Right lobe of liver (tissue), 4 donors: Measurements from ENCODE around the gene KRTAP10-9.

ENCODE experiments used
- POLR2A ChIP-seq: fragments of 450-650 bp; IDR thresholded peaks from one replicate; pipeline ENCODE4 v1.6.1; 2017; ENCODE audit warnings: antibody characterized with exemption, mild to moderate bottlenecking
- TF ChIP-seq, protein P1 (sequence below), 4 donors: fragments of 200-600 bp in 3 of 4; fragments of 450-650 bp in 1 of 4; IDR thresholded peaks; one replicate each; pipeline versions ENCODE4 v1.5.1 to v1.8.0; 2016 to 2022; ENCODE audit warnings: antibody characterized with exemption in 4 of 4, mild to moderate bottlenecking in 2 of 4
- donor health status: DM: no; HTN: no; CAD: no.
- donor health status: DM: no; HTN: no; CAD: no.
- donor health status: DM: no; HTN: yes; CAD: no.

DNA sequence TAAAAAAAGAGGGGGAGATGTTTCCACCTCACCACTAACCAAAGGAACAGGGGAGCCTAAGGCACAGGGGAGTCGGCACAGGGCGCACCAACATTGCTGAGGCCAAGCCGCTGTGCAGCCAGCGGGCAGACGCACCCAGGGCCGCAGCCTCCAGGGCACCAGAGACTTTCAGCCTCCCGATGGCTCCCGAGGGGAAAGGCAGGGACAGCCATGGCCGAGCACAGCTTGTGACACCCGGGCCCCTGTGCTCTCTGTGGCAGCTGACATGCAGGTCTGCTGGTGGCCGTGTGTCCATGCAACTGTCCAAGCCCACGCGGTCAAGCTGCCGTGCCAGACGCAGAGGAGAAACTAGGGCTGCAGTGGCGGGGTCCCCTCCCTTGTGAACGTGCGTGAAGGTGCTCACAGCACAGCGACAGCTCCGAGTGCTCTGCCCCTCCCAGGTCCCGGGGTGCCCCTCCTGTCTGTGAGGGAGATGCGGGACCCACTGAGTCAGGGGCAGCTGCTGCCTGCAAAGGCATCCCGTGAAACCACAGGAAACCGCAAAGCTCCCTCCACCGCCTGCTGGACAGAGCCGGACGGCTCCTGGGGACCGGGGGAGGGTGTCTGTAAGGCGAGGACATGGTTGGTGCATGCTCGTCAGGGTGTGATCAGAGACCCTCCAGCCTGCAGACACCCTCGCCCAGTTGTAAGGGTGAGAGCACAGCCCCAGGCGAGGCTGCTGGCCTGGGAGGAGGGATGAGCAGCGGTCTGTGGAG, 21.8 kb downstream of the KRTAP10-9 start:
- no peak for TF ChIP-seq POLR2A
- TF ChIP-seq, protein P1, sequence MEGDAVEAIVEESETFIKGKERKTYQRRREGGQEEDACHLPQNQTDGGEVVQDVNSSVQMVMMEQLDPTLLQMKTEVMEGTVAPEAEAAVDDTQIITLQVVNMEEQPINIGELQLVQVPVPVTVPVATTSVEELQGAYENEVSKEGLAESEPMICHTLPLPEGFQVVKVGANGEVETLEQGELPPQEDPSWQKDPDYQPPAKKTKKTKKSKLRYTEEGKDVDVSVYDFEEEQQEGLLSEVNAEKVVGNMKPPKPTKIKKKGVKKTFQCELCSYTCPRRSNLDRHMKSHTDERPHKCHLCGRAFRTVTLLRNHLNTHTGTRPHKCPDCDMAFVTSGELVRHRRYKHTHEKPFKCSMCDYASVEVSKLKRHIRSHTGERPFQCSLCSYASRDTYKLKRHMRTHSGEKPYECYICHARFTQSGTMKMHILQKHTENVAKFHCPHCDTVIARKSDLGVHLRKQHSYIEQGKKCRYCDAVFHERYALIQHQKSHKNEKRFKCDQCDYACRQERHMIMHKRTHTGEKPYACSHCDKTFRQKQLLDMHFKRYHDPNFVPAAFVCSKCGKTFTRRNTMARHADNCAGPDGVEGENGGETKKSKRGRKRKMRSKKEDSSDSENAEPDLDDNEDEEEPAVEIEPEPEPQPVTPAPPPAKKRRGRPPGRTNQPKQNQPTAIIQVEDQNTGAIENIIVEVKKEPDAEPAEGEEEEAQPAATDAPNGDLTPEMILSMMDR (IDR thresholded peaks at IDR 0.05) = no peak
